SK-N-SH (cell line): ENCODE results near the gene MEIG1.

Experiments
- EP300 ChIP-seq, 2 experiments: IDR thresholded peaks; 2 replicates each; pipeline versions ENCODE4 v1.4.0 to v1.6.1; 2012; ENCODE audit warnings: borderline replicate concordance in 1 of 2, low read depth in 1 of 2, low read length in 1 of 2
- EZH2phosphoT487 ChIP-seq: fragments of 200-600 bp; sonication (generic); IDR thresholded peaks from 2 replicates; pipeline ENCODE4 v1.6.1; 2017; ENCODE audit warnings: low read depth, mixed run types, mild to moderate bottlenecking, antibody characterized with exemption, moderate library complexity, borderline replicate concordance
- NRF1 ChIP-seq: IDR thresholded peaks from 2 replicates; pipeline ENCODE4 v1.6.1; 2012; ENCODE audit warnings: low read depth, mild to moderate bottlenecking, low read length
- POLR2AphosphoS5 ChIP-seq: IDR thresholded peaks from 2 replicates; pipeline ENCODE4 v1.6.1; 2012; ENCODE audit warnings: low read depth, low read length
- RCOR1 ChIP-seq: fragments of 150-350 bp; IDR thresholded peaks from 2 replicates; pipeline ENCODE4 v1.6.1; 2017; ENCODE audit warnings: antibody characterized with exemption, low read length
- TF ChIP-seq, protein P1 (sequence below): fragments of 150-350 bp; IDR thresholded peaks from 2 replicates; pipeline ENCODE4 v1.6.1; 2017; ENCODE audit warnings: antibody characterized with exemption, low read length, low read depth, borderline replicate concordance
- TF ChIP-seq, protein P2 (sequence below): IDR thresholded peaks from 2 replicates; pipeline ENCODE4 v1.4.0; 2012; ENCODE audit warnings: low read depth, borderline replicate concordance
- TF ChIP-seq, protein P3 (sequence below): fragments of 200-600 bp; sonication (generic); IDR thresholded peaks from 2 replicates; pipeline ENCODE4 v1.6.1; 2017; ENCODE audit warnings: antibody characterized with exemption, mild to moderate bottlenecking, moderate library complexity
- TF ChIP-seq, protein P4 (sequence below): IDR thresholded peaks from 2 replicates; pipeline ENCODE4; 2012
- TF ChIP-seq, protein P5 (sequence below): IDR thresholded peaks from 2 replicates; pipeline ENCODE4 v1.4.0; 2012; ENCODE audit warnings: low read depth, borderline replicate concordance

DNA sequence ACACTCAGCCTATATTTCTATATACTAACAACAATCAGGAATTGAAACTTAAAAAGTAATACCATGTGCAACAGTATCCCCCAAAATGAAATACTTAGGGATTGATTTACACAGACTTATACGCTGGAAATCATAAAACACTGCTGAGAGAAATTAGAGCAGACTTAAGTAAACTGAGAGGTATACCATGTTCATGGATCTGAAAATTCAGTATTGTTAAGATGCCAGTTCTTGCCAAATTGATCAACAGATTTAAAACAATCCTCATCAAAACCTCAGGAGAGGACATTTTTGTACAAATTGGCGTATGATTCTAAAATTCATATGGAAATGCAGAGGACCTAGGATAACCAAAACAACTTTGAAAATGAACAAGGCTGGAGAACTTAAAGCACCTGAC is 42.6 kb upstream of the MEIG1 start:
- TF ChIP-seq, protein P1, sequence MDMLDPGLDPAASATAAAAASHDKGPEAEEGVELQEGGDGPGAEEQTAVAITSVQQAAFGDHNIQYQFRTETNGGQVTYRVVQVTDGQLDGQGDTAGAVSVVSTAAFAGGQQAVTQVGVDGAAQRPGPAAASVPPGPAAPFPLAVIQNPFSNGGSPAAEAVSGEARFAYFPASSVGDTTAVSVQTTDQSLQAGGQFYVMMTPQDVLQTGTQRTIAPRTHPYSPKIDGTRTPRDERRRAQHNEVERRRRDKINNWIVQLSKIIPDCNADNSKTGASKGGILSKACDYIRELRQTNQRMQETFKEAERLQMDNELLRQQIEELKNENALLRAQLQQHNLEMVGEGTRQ = no peak
- TF ChIP-seq EZH2phosphoT487 (no peak), RCOR1 (no peak), POLR2AphosphoS5 (no peak), EP300 (IDR thresholded peaks at IDR 0.05; ENCODE audit: borderline replicate concordance in 1 of 2, low read depth in 1 of 2, low read length in 1 of 2) (no peak), NRF1 (no peak)
- TF ChIP-seq, protein P2, sequence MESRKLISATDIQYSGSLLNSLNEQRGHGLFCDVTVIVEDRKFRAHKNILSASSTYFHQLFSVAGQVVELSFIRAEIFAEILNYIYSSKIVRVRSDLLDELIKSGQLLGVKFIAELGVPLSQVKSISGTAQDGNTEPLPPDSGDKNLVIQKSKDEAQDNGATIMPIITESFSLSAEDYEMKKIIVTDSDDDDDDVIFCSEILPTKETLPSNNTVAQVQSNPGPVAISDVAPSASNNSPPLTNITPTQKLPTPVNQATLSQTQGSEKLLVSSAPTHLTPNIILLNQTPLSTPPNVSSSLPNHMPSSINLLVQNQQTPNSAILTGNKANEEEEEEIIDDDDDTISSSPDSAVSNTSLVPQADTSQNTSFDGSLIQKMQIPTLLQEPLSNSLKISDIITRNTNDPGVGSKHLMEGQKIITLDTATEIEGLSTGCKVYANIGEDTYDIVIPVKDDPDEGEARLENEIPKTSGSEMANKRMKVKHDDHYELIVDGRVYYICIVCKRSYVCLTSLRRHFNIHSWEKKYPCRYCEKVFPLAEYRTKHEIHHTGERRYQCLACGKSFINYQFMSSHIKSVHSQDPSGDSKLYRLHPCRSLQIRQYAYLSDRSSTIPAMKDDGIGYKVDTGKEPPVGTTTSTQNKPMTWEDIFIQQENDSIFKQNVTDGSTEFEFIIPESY = no peak
- TF ChIP-seq, protein P3, sequence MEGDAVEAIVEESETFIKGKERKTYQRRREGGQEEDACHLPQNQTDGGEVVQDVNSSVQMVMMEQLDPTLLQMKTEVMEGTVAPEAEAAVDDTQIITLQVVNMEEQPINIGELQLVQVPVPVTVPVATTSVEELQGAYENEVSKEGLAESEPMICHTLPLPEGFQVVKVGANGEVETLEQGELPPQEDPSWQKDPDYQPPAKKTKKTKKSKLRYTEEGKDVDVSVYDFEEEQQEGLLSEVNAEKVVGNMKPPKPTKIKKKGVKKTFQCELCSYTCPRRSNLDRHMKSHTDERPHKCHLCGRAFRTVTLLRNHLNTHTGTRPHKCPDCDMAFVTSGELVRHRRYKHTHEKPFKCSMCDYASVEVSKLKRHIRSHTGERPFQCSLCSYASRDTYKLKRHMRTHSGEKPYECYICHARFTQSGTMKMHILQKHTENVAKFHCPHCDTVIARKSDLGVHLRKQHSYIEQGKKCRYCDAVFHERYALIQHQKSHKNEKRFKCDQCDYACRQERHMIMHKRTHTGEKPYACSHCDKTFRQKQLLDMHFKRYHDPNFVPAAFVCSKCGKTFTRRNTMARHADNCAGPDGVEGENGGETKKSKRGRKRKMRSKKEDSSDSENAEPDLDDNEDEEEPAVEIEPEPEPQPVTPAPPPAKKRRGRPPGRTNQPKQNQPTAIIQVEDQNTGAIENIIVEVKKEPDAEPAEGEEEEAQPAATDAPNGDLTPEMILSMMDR = no peak
- TF ChIP-seq, protein P4, sequence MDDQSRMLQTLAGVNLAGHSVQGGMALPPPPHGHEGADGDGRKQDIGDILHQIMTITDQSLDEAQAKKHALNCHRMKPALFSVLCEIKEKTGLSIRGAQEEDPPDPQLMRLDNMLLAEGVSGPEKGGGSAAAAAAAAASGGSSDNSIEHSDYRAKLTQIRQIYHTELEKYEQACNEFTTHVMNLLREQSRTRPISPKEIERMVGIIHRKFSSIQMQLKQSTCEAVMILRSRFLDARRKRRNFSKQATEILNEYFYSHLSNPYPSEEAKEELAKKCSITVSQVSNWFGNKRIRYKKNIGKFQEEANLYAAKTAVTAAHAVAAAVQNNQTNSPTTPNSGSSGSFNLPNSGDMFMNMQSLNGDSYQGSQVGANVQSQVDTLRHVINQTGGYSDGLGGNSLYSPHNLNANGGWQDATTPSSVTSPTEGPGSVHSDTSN = no peak
- TF ChIP-seq, protein P5, sequence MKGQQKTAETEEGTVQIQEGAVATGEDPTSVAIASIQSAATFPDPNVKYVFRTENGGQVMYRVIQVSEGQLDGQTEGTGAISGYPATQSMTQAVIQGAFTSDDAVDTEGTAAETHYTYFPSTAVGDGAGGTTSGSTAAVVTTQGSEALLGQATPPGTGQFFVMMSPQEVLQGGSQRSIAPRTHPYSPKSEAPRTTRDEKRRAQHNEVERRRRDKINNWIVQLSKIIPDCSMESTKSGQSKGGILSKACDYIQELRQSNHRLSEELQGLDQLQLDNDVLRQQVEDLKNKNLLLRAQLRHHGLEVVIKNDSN = no peak
